ENCODE measurements around the gene GNG13. TPM values are rescaled to one million over a fixed set of nuclear protein-coding genes. Genes with fewer than 3 reads are reported as not detected.

GNG13 gene
- total RNA-seq, 1 experiment from 2014 or later = not detected

DNA sequence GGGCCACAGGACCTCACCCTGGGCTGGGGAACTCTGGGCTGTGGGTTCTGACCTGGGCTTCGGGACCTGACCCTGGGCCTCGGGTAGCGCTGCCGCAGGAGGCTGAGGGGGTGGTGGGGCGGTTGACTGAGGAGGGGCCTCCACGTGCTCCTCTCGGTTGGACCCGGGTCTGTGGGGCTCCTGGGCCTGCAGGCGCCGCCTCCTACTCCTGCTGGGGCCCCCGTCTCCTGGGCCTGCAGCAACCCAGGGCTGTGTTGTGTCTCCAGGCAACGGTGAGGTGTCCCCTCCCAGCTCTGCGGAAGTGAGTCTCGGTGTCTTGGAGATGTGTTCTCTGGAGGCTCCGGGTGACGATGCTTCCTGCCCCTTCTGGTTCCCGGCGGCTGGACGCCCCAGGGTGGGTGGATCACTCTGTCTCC lies 41.5 kb upstream of the GNG13 start:
- no peak for ATAC-seq
- no peaks in the 10 kb centered on the region for H3K9me3 ChIP-seq (ENCODE audit: low read length)
- H2AFZ ChIP-seq (ENCODE audit: low read length) = no peak overlapping the region
- CTCF ChIA-PET = no interaction called here
- H3K4me3 ChIP-seq (ENCODE audit: low read length) = no peak overlapping the region
- H3K36me3 ChIP-seq (ENCODE audit: low read depth, low read length) = no peaks in the 10 kb centered on the region
- no peaks in the 10 kb centered on the region for H3K27me3 ChIP-seq (ENCODE audit: low read length)
- H3F3A ChIP-seq (ENCODE audit: low read length, unreplicated experiment) = no peaks in the 10 kb centered on the region
- H3K4me2 ChIP-seq (ENCODE audit: low read length) = no peak overlapping the region
- intact Hi-C loops (cut with micrococcal nuclease) = no loop called here
- no TSS peak for BruUV-seq (replicated peaks)
- no peaks in the 10 kb centered on the region for H3K4me1 ChIP-seq (ENCODE audit: insufficient read depth, low read length)
- no peak overlapping the region for H3K9ac ChIP-seq (ENCODE audit: low read length)
- POLR2A ChIA-PET (ENCODE audit: unreplicated experiment) = no interaction called here
- TF ChIP-seq EZH2 (IDR thresholded peaks at IDR 0.05; ENCODE audit: low read length, unreplicated experiment) = no peak
- no peak for TF ChIP-seq CTCF (conservative IDR thresholded peaks at IDR 0.05; ENCODE audit: low read depth, low read length)
- no peak for TF ChIP-seq EZH2phosphoT487 (IDR thresholded peaks at IDR 0.05; ENCODE audit: borderline replicate concordance, low read length)
- H3K9me2 ChIP-seq (replicated peaks; ENCODE audit: low read length) = no peaks in the 10 kb centered on the region
- no peaks in the 10 kb centered on the region for H4K20me1 ChIP-seq (ENCODE audit: low read length)
- H3K27ac ChIP-seq (ENCODE audit: low read length) = no peak overlapping the region
- DNase-seq = no peak
- H3K79me2 ChIP-seq (ENCODE audit: low read length) = no peaks in the 10 kb centered on the region

- no peak overlapping the region for H2AFZ ChIP-seq (ENCODE audit: low read length)
- H3K9ac ChIP-seq (ENCODE audit: low read length) = no peak overlapping the region
- no peaks in the 10 kb centered on the region for H3K79me2 ChIP-seq (ENCODE audit: low read length)
- H3K4me2 ChIP-seq (ENCODE audit: low read length) = no peak overlapping the region
- no peaks in the 10 kb centered on the region for H3F3A ChIP-seq (ENCODE audit: low read length, unreplicated experiment)
- no peaks in the 10 kb centered on the region for H3K4me1 ChIP-seq (ENCODE audit: insufficient read depth, low read length)
- DNase-seq (no peak), ATAC-seq (no peak)
- H3K36me3 ChIP-seq (ENCODE audit: low read depth, low read length) = no peaks in the 10 kb centered on the region
- TF ChIP-seq EZH2phosphoT487 (IDR thresholded peaks at IDR 0.05; ENCODE audit: borderline replicate concordance, low read length) (no peak), CTCF (conservative IDR thresholded peaks at IDR 0.05; ENCODE audit: low read depth, low read length) (no peak), EZH2 (IDR thresholded peaks at IDR 0.05; ENCODE audit: low read length, unreplicated experiment) (no peak)
- H3K9me3 ChIP-seq (ENCODE audit: low read length) = no peaks in the 10 kb centered on the region
- no TSS peak for BruUV-seq (replicated peaks)
- ChIA-PET POLR2A (ENCODE audit: unreplicated experiment) (no interaction called here), CTCF (no interaction called here)
- no peaks in the 10 kb centered on the region for H4K20me1 ChIP-seq (ENCODE audit: low read length)
- H3K4me3 ChIP-seq (ENCODE audit: low read length) = no peak overlapping the region
- no peak overlapping the region for H3K27ac ChIP-seq (ENCODE audit: low read length)
- intact Hi-C loops (cut with micrococcal nuclease) = no loop called here
- no peaks in the 10 kb centered on the region for H3K27me3 ChIP-seq (ENCODE audit: low read length)
- H3K9me2 ChIP-seq (replicated peaks; ENCODE audit: low read length) = no peaks in the 10 kb centered on the region
Observed at GRCh38 chr16:841455-842060, 41.0 kb upstream of the GNG13 start.

GRCh38 chr16:840561-841454 lies 40.3 kb upstream of the GNG13 start:
- no TSS peak for BruUV-seq (replicated peaks)

More at GRCh38 chr16:840561-841454, 40.3 kb upstream of the GNG13 start:
- no peaks in the 10 kb centered on the region for H3K79me2 ChIP-seq (ENCODE audit: low read length)
- ATAC-seq (no peak), DNase-seq (no peak)
- POLR2A ChIA-PET (ENCODE audit: unreplicated experiment) = no interaction called here
- no peaks in the 10 kb centered on the region for H3K4me1 ChIP-seq (ENCODE audit: insufficient read depth, low read length)
- no peaks in the 10 kb centered on the region for H4K20me1 ChIP-seq (ENCODE audit: low read length)
- CTCF ChIA-PET = no interaction called here
- H3F3A ChIP-seq (ENCODE audit: low read length, unreplicated experiment) = no peaks in the 10 kb centered on the region
- no peaks in the 10 kb centered on the region for H3K9me2 ChIP-seq (replicated peaks; ENCODE audit: low read length)
- H3K27ac ChIP-seq (ENCODE audit: low read length) = no peak overlapping the region
- no peak overlapping the region for H3K4me3 ChIP-seq (ENCODE audit: low read length)
- no peak overlapping the region for H3K4me2 ChIP-seq (ENCODE audit: low read length)
- H3K36me3 ChIP-seq (ENCODE audit: low read depth, low read length) = no peaks in the 10 kb centered on the region
- no peak for TF ChIP-seq CTCF (conservative IDR thresholded peaks at IDR 0.05; ENCODE audit: low read depth, low read length)
- no peak for TF ChIP-seq EZH2 (IDR thresholded peaks at IDR 0.05; ENCODE audit: low read length, unreplicated experiment)
- TF ChIP-seq EZH2phosphoT487 (IDR thresholded peaks at IDR 0.05; ENCODE audit: borderline replicate concordance, low read length) = no peak
- no peaks in the 10 kb centered on the region for H3K9me3 ChIP-seq (ENCODE audit: low read length)
- no peak overlapping the region for H2AFZ ChIP-seq (ENCODE audit: low read length)
- no peaks in the 10 kb centered on the region for H3K27me3 ChIP-seq (ENCODE audit: low read length)
- H3K9ac ChIP-seq (ENCODE audit: low read length) = no peak overlapping the region
- intact Hi-C loops (cut with micrococcal nuclease) = no loop called here

Data from PC-3 (cell line).